Measurements from ENCODE around the gene MAST4. TPM values are rescaled to one million over a fixed set of nuclear protein-coding genes. Genes with fewer than 3 reads are reported as not detected.

Gene MAST4
- total and polyA plus RNA-seq, 2 experiments from 2014 or later: 4.2 to 6.0 TPM

DNA sequence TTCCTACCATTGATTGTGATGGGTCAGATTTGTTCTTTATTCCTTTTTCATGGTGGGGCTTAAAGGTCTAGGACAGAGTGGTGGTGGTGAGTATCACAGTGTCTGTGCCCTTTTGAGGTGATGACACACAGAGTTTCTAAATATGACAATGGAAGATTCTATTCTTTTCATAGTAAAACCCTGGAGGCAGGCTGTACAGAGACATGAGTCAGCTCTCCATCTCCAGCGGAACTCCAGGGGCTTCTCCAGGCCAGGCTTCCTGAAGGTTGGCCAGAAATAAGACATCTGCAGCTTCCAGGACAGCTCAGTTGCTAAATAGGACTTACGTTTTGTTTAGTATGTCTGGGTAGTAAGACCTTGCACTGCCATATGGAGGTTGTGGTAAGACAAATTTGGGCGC is 370.9 kb downstream of the MAST4 start:
- in situ Hi-C loops (cut with MboI): no loop called here
- Histone ChIP-seq H3K36me3 (ENCODE audit: low read depth) (no peaks in the 10 kb centered on the region), H3K9ac (no peak overlapping the region), H3K79me2 (ENCODE audit: insufficient read depth) (peaks cover 6% of the 10 kb centered on the region), H3K4me3 (no peak overlapping the region), H3K4me1 (ENCODE audit: insufficient read depth) (peaks cover 16% of the 10 kb centered on the region; the same call in 1 of the 2 replicates), H4K20me1 (ENCODE audit: insufficient read depth) (no peaks in the 10 kb centered on the region), H3K4me2 (ENCODE audit: unreplicated experiment) (no peak overlapping the region), H3K9me3 (ENCODE audit: low read depth) (no peaks in the 10 kb centered on the region), H3K27ac (peak overlapping the region; percentile 56), H3K27me3 (replicated peaks; ENCODE audit: insufficient read depth) (no peaks in the 10 kb centered on the region), H3K9me2 (ENCODE audit: insufficient read depth) (no peaks in the 10 kb centered on the region), H2AFZ (peak overlapping the region; percentile 31; the same call in 1 of the 2 replicates), H3F3A (ENCODE audit: insufficient read depth) (peaks cover 29% of the 10 kb centered on the region)
- TF ChIP-seq EZH2phosphoT487 (IDR thresholded peaks at IDR 0.05; ENCODE audit: insufficient read depth, low read depth) (no peak), EZH2 (IDR thresholded peaks at IDR 0.05; ENCODE audit: insufficient read depth, poor library complexity, severe bottlenecking) (no peak)
- 32 to 35% methylated on average over 3 of the region's 3 CpGs for WGBS, 2 experiments (ENCODE audit: low coverage in 1 of 2, low lambda C conversion rate in 2 of 2, missing lambda C conversion rate in 2 of 2)
- DNase-seq: peak; percentile 81

DNA sequence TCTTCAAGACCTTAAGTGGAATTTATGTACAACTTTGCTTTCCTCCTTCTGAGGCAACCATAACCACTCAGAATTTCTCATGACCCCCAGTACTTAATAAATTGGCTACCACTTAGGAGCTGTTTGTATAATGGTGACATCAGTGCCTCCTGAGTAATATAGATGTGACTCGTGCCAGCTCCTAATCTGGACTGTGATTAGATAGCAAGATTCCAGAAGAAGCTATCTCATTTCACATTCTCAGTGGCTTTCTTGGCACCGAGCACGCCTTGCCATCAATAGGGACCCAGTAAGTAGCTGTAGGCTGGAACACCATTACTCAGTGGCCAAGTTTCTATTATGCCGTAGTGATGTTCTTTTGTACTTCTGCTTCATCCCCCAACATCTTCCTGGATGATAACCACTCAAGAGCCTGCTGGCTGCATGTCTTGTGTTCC is 371.7 kb downstream of the MAST4 start:
- H3K4me2 ChIP-seq (ENCODE audit: unreplicated experiment): no peak overlapping the region
- no peaks in the 10 kb centered on the region for H3K36me3 ChIP-seq (ENCODE audit: low read depth)
- H3K4me1 ChIP-seq (ENCODE audit: insufficient read depth): peaks cover 16% of the 10 kb centered on the region; the same call in 1 of the 2 replicates
- peak overlapping the region; percentile 56; the same call in 1 of the 2 replicates for H3K27ac ChIP-seq
- H4K20me1 ChIP-seq (ENCODE audit: insufficient read depth): no peaks in the 10 kb centered on the region
- no peaks in the 10 kb centered on the region for H3K9me2 ChIP-seq (ENCODE audit: insufficient read depth)
- H3K9ac ChIP-seq: no peak overlapping the region
- peaks cover 29% of the 10 kb centered on the region for H3F3A ChIP-seq (ENCODE audit: insufficient read depth)
- no peak for TF ChIP-seq EZH2phosphoT487 (IDR thresholded peaks at IDR 0.05; ENCODE audit: insufficient read depth, low read depth)
- no peak for TF ChIP-seq EZH2 (IDR thresholded peaks at IDR 0.05; ENCODE audit: insufficient read depth, poor library complexity, severe bottlenecking)
- H3K4me3 ChIP-seq: no peak overlapping the region
- no peaks in the 10 kb centered on the region for H3K9me3 ChIP-seq (ENCODE audit: low read depth)
- no peaks in the 10 kb centered on the region; the same call in 1 of the 2 replicates for H3K79me2 ChIP-seq (ENCODE audit: insufficient read depth)
- WGBS, 2 experiments (ENCODE audit: low coverage in 1 of 2, low lambda C conversion rate in 2 of 2, missing lambda C conversion rate in 2 of 2): 61 to 83% methylated on average over 4 of the region's 4 CpGs
- peak; percentile 48 for DNase-seq
- in situ Hi-C loops (cut with MboI): no loop called here
- no peaks in the 10 kb centered on the region for H3K27me3 ChIP-seq (replicated peaks; ENCODE audit: insufficient read depth)
- no peak overlapping the region for H2AFZ ChIP-seq

DNA sequence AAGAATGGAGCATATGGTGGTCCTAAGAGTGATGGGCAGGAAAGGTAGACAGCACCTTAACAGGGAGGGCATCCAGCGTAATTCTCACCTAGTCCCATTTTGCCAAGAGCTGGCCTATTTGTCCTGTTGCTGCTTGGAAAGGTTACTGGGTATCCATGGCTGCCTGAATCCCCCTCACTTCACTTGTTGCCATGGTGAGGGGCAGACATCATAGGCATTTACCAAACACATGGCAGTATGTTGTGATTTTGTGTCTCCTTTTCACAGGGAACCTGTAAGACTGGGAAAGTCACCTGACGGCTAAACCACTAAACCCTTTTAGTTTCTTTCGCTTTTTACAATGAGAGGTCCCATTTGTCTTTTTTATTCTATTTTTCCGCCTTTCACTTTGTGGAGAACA is 373.3 kb downstream of the MAST4 start:
- Histone ChIP-seq H2AFZ (no peak overlapping the region), H3K36me3 (ENCODE audit: low read depth) (no peaks in the 10 kb centered on the region), H3K9ac (no peak overlapping the region), H4K20me1 (ENCODE audit: insufficient read depth) (no peaks in the 10 kb centered on the region), H3K4me2 (ENCODE audit: unreplicated experiment) (no peak overlapping the region), H3K27ac (no peak overlapping the region), H3K27me3 (replicated peaks; ENCODE audit: insufficient read depth) (no peaks in the 10 kb centered on the region), H3F3A (ENCODE audit: insufficient read depth) (peaks cover 29% of the 10 kb centered on the region), H3K4me1 (ENCODE audit: insufficient read depth) (peaks cover 20% of the 10 kb centered on the region), H3K79me2 (ENCODE audit: insufficient read depth) (no peaks in the 10 kb centered on the region; the same call in 1 of the 2 replicates), H3K4me3 (no peak overlapping the region), H3K9me3 (ENCODE audit: low read depth) (no peaks in the 10 kb centered on the region), H3K9me2 (ENCODE audit: insufficient read depth) (no peaks in the 10 kb centered on the region)
- TF ChIP-seq EZH2phosphoT487 (IDR thresholded peaks at IDR 0.05; ENCODE audit: insufficient read depth, low read depth) (no peak), EZH2 (IDR thresholded peaks at IDR 0.05; ENCODE audit: insufficient read depth, poor library complexity, severe bottlenecking) (no peak)
- 96 to 97% methylated on average over 4 of the region's 4 CpGs for WGBS, 2 experiments (ENCODE audit: low coverage in 1 of 2, low lambda C conversion rate in 2 of 2, missing lambda C conversion rate in 2 of 2)
- DNase-seq: no peak
- in situ Hi-C loops (cut with MboI): no loop called here

DNA sequence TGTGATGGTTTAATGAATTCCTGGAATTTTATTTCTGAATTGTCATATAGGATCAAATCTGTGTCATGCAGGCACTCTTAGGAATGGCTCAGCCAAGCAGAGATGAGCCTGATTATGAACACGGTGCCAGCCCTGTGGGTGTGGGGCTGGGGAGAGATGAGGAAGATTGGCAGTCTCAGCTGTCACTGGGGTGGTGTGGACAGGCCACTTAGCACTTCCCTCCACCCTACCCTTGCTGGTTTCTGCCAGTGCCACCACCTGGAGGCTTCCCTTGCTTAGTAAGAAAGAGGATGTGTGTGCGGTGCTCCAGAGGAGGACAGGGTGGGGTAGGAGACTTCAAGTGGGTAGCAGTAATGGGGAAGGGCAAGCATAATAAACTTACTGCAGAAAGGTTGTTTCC is 373.8 kb downstream of the MAST4 start:
- Histone ChIP-seq H3K9ac (no peak overlapping the region), H3K9me3 (ENCODE audit: low read depth) (no peaks in the 10 kb centered on the region), H3K4me1 (ENCODE audit: insufficient read depth) (peaks cover 21% of the 10 kb centered on the region), H3K79me2 (ENCODE audit: insufficient read depth) (no peaks in the 10 kb centered on the region; the same call in 1 of the 2 replicates), H2AFZ (no peak overlapping the region), H3F3A (ENCODE audit: insufficient read depth) (peaks cover 29% of the 10 kb centered on the region), H4K20me1 (ENCODE audit: insufficient read depth) (no peaks in the 10 kb centered on the region), H3K27ac (no peak overlapping the region), H3K27me3 (replicated peaks; ENCODE audit: insufficient read depth) (no peaks in the 10 kb centered on the region), H3K9me2 (ENCODE audit: insufficient read depth) (no peaks in the 10 kb centered on the region), H3K4me3 (no peak overlapping the region), H3K4me2 (ENCODE audit: unreplicated experiment) (no peak overlapping the region), H3K36me3 (ENCODE audit: low read depth) (no peaks in the 10 kb centered on the region)
- TF ChIP-seq EZH2phosphoT487 (IDR thresholded peaks at IDR 0.05; ENCODE audit: insufficient read depth, low read depth) (no peak), EZH2 (IDR thresholded peaks at IDR 0.05; ENCODE audit: insufficient read depth, poor library complexity, severe bottlenecking) (no peak)
- no peak for DNase-seq
- WGBS, 2 experiments (ENCODE audit: low coverage in 1 of 2, low lambda C conversion rate in 2 of 2, missing lambda C conversion rate in 2 of 2): 69 to 73% methylated on average over 2 of the region's 2 CpGs
- in situ Hi-C loops (cut with MboI): no loop called here
